Endothelial cell of umbilical vein (primary cell): ENCODE measurements around the gene SCYL1. TPM values are rescaled to one million over a fixed set of nuclear protein-coding genes. Genes with fewer than 3 reads are reported as not detected.

Source experiments
- BruUV-seq: library from RNA; stranded (reverse); fragments of 400-500 nt; replicated peaks from 2 replicates; lab custom pipeline; 2021; lab: Mats Ljungman, UMichigan
- CTCF ChIA-PET: fragments of 300-600, 350-600 bp; sonication (Branson Sonifier 250); formaldehyde crosslinking; loops from one replicate; lab custom pipeline; 2021; ENCODE audit warnings: antibody characterized with exemption, inconsistent platforms; lab: Charles Lee
- POLR2A ChIA-PET: fragments of 300-600, 350-600 bp; sonication (Branson Sonifier 250); formaldehyde crosslinking; loops from one replicate; lab custom pipeline; 2021; ENCODE audit warnings: antibody characterized with exemption, inconsistent platforms; lab: Charles Lee
- DNase-seq: peaks from one replicate; pipeline ENCODE4 v3.0.0-alpha.2; 2011; ENCODE audit warnings: low read depth, low spot score
- FAIRE-seq: peaks from 2 replicates; lab custom pipeline; 2011; peaks lifted over from hg19 to GRCh38; lab: Jason Lieb, UNC
- H2AFZ ChIP-seq: 2 replicates; pipeline ENCODE4 v1.6.0; 2012; ENCODE audit warnings: low read depth, low read length, control low read depth, inconsistent platforms
- H3K27ac ChIP-seq: 2 replicates; pipeline ENCODE4 v1.5.1; 2011; ENCODE audit warnings: low read depth, mild to moderate bottlenecking, control low read depth, low read length, moderate library complexity; ENCODE audit not compliant: insufficient read depth
- H3K27me3 ChIP-seq, 2 experiments: 2 replicates each; pipeline versions ENCODE4 v1.6.0 to v1.6.1; 2011; ENCODE audit warnings: low read length in 2 of 2, mixed read lengths in 1 of 2; ENCODE audit not compliant: control insufficient read depth in 2 of 2, insufficient read depth in 2 of 2
- H3K36me3 ChIP-seq, 2 experiments: 2 replicates in 1 of 2; 3 replicates in 1 of 2; pipeline ENCODE4 v1.5.1; 2011; ENCODE audit warnings: low read length in 2 of 2, mild to moderate bottlenecking in 1 of 2, moderate library complexity in 1 of 2; ENCODE audit not compliant: control insufficient read depth in 2 of 2, insufficient read depth in 2 of 2; ENCODE audit errors: extremely low read depth in 1 of 2
- H3K4me1 ChIP-seq: 3 replicates; pipeline ENCODE4 v1.5.1; 2011; ENCODE audit warnings: mild to moderate bottlenecking, low read length; ENCODE audit not compliant: control insufficient read depth, insufficient read depth; ENCODE audit errors: extremely low read depth
- H3K4me2 ChIP-seq: 2 replicates; pipeline ENCODE4 v1.6.1; 2011; ENCODE audit warnings: low read length, control low read depth, mixed read lengths; ENCODE audit not compliant: insufficient read depth
- H3K4me3 ChIP-seq, 3 experiments: fragments of 200-600 bp in 1 of 3; sonication (generic), shearing (Covaris generic) in 1 of 3; replicated peaks in 1 of 3; 2 replicates each; pipeline ENCODE4 v1.5.1; 2011 to 2016; ENCODE audit warnings: control low read depth in 3 of 3, low read length in 3 of 3, mild to moderate bottlenecking in 2 of 3, inconsistent platforms in 1 of 3, low read depth in 1 of 3, moderate library complexity in 1 of 3; ENCODE audit not compliant: insufficient read depth in 1 of 3
- H3K79me2 ChIP-seq: 2 replicates; pipeline ENCODE4 v1.6.0; 2012; ENCODE audit warnings: low read length, inconsistent platforms; ENCODE audit not compliant: control insufficient read depth, insufficient read depth
- H3K9ac ChIP-seq: replicated peaks from 2 replicates; pipeline ENCODE3; 2011; ENCODE audit warnings: low read length, control low read depth; ENCODE audit not compliant: insufficient read depth; ENCODE audit errors: extremely low read depth
- H3K9me1 ChIP-seq: replicated peaks from 3 replicates; pipeline ENCODE4 v1.6.0; 2011; ENCODE audit warnings: mild to moderate bottlenecking, low read length; ENCODE audit not compliant: control insufficient read depth, insufficient read depth; ENCODE audit errors: extremely low read depth
- H3K9me3 ChIP-seq: replicated peaks from 2 replicates; pipeline ENCODE4 v1.5.1; 2012; ENCODE audit warnings: low read length, inconsistent platforms; ENCODE audit not compliant: control insufficient read depth, insufficient read depth
- H4K20me1 ChIP-seq: replicated peaks from 2 replicates; pipeline ENCODE3; 2011; ENCODE audit warnings: mild to moderate bottlenecking, low read length; ENCODE audit not compliant: control insufficient read depth, insufficient read depth; ENCODE audit errors: extremely low read depth
- EZH2 ChIP-seq: IDR thresholded peaks from 2 replicates; pipeline ENCODE4 v1.6.1; 2012; ENCODE audit warnings: borderline replicate concordance, low read depth, mild to moderate bottlenecking, moderate library complexity, low read length, inconsistent platforms; ENCODE audit not compliant: severe bottlenecking
- FOS ChIP-seq: IDR thresholded peaks from 2 replicates; pipeline ENCODE4 v1.6.1; 2011; ENCODE audit warnings: mild to moderate bottlenecking, low read length, moderate library complexity, borderline replicate concordance; ENCODE audit not compliant: insufficient read depth
- GATA2 ChIP-seq: IDR thresholded peaks from 2 replicates; pipeline ENCODE4 v1.7.0; 2011; ENCODE audit warnings: low read depth, mild to moderate bottlenecking, moderate library complexity, mixed read lengths, low read length; ENCODE audit not compliant: insufficient read length, insufficient read depth
- JUN ChIP-seq: IDR thresholded peaks from 2 replicates; pipeline ENCODE4 v1.6.1; 2011; ENCODE audit warnings: borderline replicate concordance, low read depth; ENCODE audit not compliant: insufficient read length, insufficient read depth
- MYC ChIP-seq: IDR thresholded peaks from one replicate; pipeline ENCODE4 v1.6.1; 2011; ENCODE audit warnings: mild to moderate bottlenecking, low read depth, low read length
- POLR2AphosphoS5 ChIP-seq: IDR thresholded peaks from 2 replicates; pipeline ENCODE4 v1.6.1; 2012; ENCODE audit warnings: low read depth, mild to moderate bottlenecking, control low read depth, low read length, moderate library complexity; ENCODE audit not compliant: insufficient read depth
- dilution Hi-C: fragments of 300-500 bp; cut with MboI; formaldehyde crosslinking; loops from one replicate; pipeline ENCODE4 v1.15.0; 2019; ENCODE audit warnings: low sequenced_read_pairs; ENCODE audit not compliant: extremely low pct_ligation_motif_present
- intact Hi-C: fragments of 100-400 bp; cut with micrococcal nuclease; formaldehyde crosslinking; loops from one replicate; pipeline ENCODE4 v1.10.0; 2022
- polyA plus RNA-seq, 4 experiments: library from polyadenylated mRNA; depleted of rRNA in 3 of 4; stranded (reverse) in 3 of 4; unstranded in 1 of 4; fragments of >200 nt; gene quantifications; 2 replicates each; pipeline versions ENCODE4 v1.2.1 to v1.2.3, GENCODE V29; 2011 to 2012; ENCODE audit warnings: missing spikeins in 1 of 4
- total RNA-seq: library from RNA; stranded (reverse); gene quantifications from 2 replicates; pipeline ENCODE4 v1.2.3, GENCODE V29; 2021
- TF ChIP-seq, protein P1 (sequence below), 2 donors: IDR thresholded peaks; 1 replicate in 1 of 2; 2 replicates in 1 of 2; pipeline ENCODE4 v1.5.1; 2011; ENCODE audit warnings: low read length in 2 of 2, mild to moderate bottlenecking in 2 of 2, moderate library complexity in 2 of 2, control low read depth in 1 of 2, inconsistent platforms in 1 of 2, low read depth in 1 of 2; ENCODE audit not compliant: insufficient read depth in 1 of 2; ENCODE audit errors: extremely low read depth in 1 of 2

The SCYL1 gene
- total and polyA plus RNA-seq, 2 donors (not counting 3 experiments of a cell fraction or from before 2014, with no cell fraction given) = 88.2 to 126 TPM

DNA sequence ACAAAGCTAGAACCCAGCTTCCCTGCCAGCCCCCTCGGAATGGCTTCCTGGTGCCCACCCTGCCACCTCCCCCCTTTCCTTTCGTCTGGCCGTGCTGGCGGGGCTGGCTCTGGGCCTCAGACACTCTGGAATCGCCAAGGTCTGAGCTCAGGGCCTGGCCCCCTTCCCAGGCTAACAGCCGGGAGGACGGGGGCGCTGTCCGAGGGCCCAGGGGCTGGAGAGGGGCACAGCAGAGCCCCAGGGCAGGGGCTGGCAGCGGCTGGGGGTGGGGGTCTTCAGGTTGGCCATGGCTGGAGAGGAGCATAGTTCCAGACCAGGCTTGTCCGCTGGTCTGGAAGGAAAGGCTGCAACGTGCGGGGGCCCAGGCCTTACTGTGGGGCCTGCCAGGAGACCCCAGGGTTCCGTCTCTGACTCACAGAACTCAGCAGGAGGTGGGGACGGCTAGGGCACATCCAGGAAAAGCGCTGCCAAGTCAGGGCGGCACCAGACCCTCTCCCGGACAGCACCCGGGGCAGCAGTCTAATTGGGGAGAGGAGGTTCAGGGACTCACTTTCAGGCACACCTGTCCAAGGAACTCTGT is 34.1 kb downstream of the SCYL1 start:
- no peaks in the 10 kb centered on the region for H3K9me3 ChIP-seq
- CTCF ChIA-PET = interaction anchor here (0.7 to 4.3 kb wide), 6 partner anchors 10 to 35 kb away, joined by 3 to 54 read pairs (median 14); partner anchors contain the start of genes FAM89B and ZNRD2
- POLR2A ChIA-PET = interaction anchor here (1.3 kb wide), 1 partner anchor 19 kb away, joined by 3 read pairs; no protein-coding TSS in a partner anchor
- intact Hi-C loops (loop anchor here (1.0 kb wide), 1 partner anchor 15 kb away; no protein-coding TSS in a partner anchor), dilution Hi-C loops (no loop called here)
- peak overlapping the region; percentile 22 for H3K4me2 ChIP-seq
- H3K36me3 ChIP-seq = no peaks in the 10 kb centered on the region
- peak overlapping the region; percentile 61 for H3K9ac ChIP-seq
- TF ChIP-seq MYC (no peak), GATA2 (no peak), JUN (no peak)
- DNase-seq (no peak), FAIRE-seq (no peak)
- no peaks in the 10 kb centered on the region for H3K9me1 ChIP-seq
- no TSS peak for BruUV-seq
- no peaks in the 10 kb centered on the region for H3K27me3 ChIP-seq
- H3K4me3 ChIP-seq = no peak overlapping the region
- peaks cover 22% of the 10 kb centered on the region for H3K79me2 ChIP-seq
- H3K4me1 ChIP-seq = peaks cover 60% of the 10 kb centered on the region
- no peak overlapping the region for H2AFZ ChIP-seq
- H3K27ac ChIP-seq = peak overlapping the region; percentile 78
- no peaks in the 10 kb centered on the region for H4K20me1 ChIP-seq

DNA sequence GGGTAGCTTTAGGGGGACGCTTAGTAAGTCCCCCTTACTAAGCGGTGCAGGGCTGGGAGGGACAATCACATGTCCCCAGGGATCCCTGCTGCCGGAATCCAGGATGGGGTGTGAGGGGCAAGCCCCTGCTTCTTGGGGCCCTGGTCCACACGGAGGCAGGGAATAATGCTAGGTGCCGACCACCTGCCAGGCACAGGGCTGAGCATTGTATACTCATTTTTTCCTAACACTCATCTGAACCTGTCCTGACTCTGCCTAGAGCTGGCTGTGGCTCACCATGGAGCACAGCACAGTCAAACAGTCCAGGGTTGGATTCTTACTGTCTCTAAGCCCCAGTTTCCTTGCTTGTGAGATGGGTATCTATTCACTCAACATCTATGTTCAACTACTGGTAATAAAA is 34.7 kb downstream of the SCYL1 start:
- H3K36me3 ChIP-seq = no peaks in the 10 kb centered on the region
- no peak for DNase-seq
- no peak overlapping the region for H2AFZ ChIP-seq
- H3K9me3 ChIP-seq = no peaks in the 10 kb centered on the region
- no peak for FAIRE-seq
- peak overlapping the region; percentile 44 for H3K4me2 ChIP-seq
- peak overlapping the region; percentile 78 for H3K27ac ChIP-seq
- no peaks in the 10 kb centered on the region for H4K20me1 ChIP-seq
- H3K9ac ChIP-seq = peak overlapping the region; percentile 57
- CTCF ChIA-PET = interaction anchor here (0.7 to 4.3 kb wide), 9 partner anchors 10 to 55 kb away, joined by 3 to 54 read pairs (median 10); partner anchors contain the start of genes FAM89B, PCNX3 and ZNRD2
- intact Hi-C loops (no loop called here), dilution Hi-C loops (no loop called here)
- H3K4me1 ChIP-seq = peaks cover 58% of the 10 kb centered on the region
- no peaks in the 10 kb centered on the region for H3K9me1 ChIP-seq
- peaks cover 21% of the 10 kb centered on the region for H3K79me2 ChIP-seq
- POLR2A ChIA-PET = interaction anchor here (1.3 kb wide), 1 partner anchor 19 kb away, joined by 3 read pairs; no protein-coding TSS in a partner anchor
- no peak for TF ChIP-seq POLR2AphosphoS5
- no peak for TF ChIP-seq MYC
- TF ChIP-seq, protein P1, sequence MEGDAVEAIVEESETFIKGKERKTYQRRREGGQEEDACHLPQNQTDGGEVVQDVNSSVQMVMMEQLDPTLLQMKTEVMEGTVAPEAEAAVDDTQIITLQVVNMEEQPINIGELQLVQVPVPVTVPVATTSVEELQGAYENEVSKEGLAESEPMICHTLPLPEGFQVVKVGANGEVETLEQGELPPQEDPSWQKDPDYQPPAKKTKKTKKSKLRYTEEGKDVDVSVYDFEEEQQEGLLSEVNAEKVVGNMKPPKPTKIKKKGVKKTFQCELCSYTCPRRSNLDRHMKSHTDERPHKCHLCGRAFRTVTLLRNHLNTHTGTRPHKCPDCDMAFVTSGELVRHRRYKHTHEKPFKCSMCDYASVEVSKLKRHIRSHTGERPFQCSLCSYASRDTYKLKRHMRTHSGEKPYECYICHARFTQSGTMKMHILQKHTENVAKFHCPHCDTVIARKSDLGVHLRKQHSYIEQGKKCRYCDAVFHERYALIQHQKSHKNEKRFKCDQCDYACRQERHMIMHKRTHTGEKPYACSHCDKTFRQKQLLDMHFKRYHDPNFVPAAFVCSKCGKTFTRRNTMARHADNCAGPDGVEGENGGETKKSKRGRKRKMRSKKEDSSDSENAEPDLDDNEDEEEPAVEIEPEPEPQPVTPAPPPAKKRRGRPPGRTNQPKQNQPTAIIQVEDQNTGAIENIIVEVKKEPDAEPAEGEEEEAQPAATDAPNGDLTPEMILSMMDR (IDR thresholded peaks at IDR 0.05; ENCODE audit: extremely low read depth in 1 of 2, insufficient read depth in 1 of 2, low read depth in 1 of 2, low read length in 2 of 2) = no peak
- no peak for TF ChIP-seq EZH2
- TF ChIP-seq JUN = no peak
- no peak for TF ChIP-seq FOS
- no TSS peak for BruUV-seq
- H3K4me3 ChIP-seq = no peak overlapping the region
- no peaks in the 10 kb centered on the region for H3K27me3 ChIP-seq
